Activated T-helper 2 cell treated with anti-CD3 and anti-CD28 coated beads, Interferon-gamma antibody, Interleukin-2, Interleukin-4, amounts not matched to agents 10 μg/mL and 5 μg/mL and 100 μg/mL, durations not matched to agents 14 hours and 24 hours and 36 hours (primary cell): ENCODE measurements around the gene ABCA1. TPM values are rescaled to one million over a fixed set of nuclear protein-coding genes. Genes with fewer than 3 reads are reported as not detected.

Experiments
- DNase-seq: peaks from one replicate; pipeline ENCODE4 v3.0.0; 2021; ENCODE audit warnings: low spot score
- H3K27ac Mint-ChIP-seq: one replicate; pipeline ENCODE4 v1.8.0; 2021; ENCODE audit warnings: mixed read lengths
- H3K27me3 Mint-ChIP-seq: one replicate; pipeline ENCODE4 v1.8.0; 2021; ENCODE audit warnings: low read depth, mixed read lengths
- H3K36me3 Mint-ChIP-seq: one replicate; pipeline ENCODE4 v1.8.0; 2021; ENCODE audit warnings: low read depth, mixed read lengths
- H3K4me1 Mint-ChIP-seq: one replicate; pipeline ENCODE4 v1.8.0; 2021; ENCODE audit warnings: low read depth, mixed read lengths
- H3K4me3 Mint-ChIP-seq: one replicate; pipeline ENCODE4 v1.8.0; 2021; ENCODE audit warnings: low read depth, mild to moderate bottlenecking, moderate library complexity, mixed read lengths
- H3K9me3 Mint-ChIP-seq: one replicate; pipeline ENCODE4 v1.8.0; 2021; ENCODE audit warnings: mixed read lengths
- intact Hi-C: fragments of 100-400 bp; cut with micrococcal nuclease; formaldehyde crosslinking; loops from one replicate; pipeline ENCODE4 v1.15.1; 2023
- total RNA-seq: library from RNA; stranded (reverse); gene quantifications from 2 replicates; pipeline ENCODE4 v1.2.3, GENCODE V29; 2022

ABCA1 gene
- total RNA-seq, 1 donor from 2014 or later: 0.14 TPM

GRCh38 chr9:104838958-104839357 is 89.0 kb downstream of the ABCA1 start:
- intact Hi-C loops: no loop called here
- H3K4me3 Mint-ChIP-seq: no peak overlapping the region
- H3K9me3 Mint-ChIP-seq: no peaks in the 10 kb centered on the region
- peaks cover 7% of the 10 kb centered on the region for H3K4me1 Mint-ChIP-seq
- H3K36me3 Mint-ChIP-seq: no peaks in the 10 kb centered on the region
- DNase-seq: no peak
- no peak overlapping the region for H3K27ac Mint-ChIP-seq
- H3K27me3 Mint-ChIP-seq: peaks cover 2% of the 10 kb centered on the region

GRCh38 chr9:104836767-104837166 is 91.2 kb downstream of the ABCA1 start:
- H3K27ac Mint-ChIP-seq: no peak overlapping the region
- no peak for DNase-seq
- H3K4me3 Mint-ChIP-seq: no peak overlapping the region
- intact Hi-C loops: no loop called here
- H3K9me3 Mint-ChIP-seq: no peaks in the 10 kb centered on the region
- peaks cover 2% of the 10 kb centered on the region for H3K27me3 Mint-ChIP-seq
- peaks cover 9% of the 10 kb centered on the region for H3K4me1 Mint-ChIP-seq
- no peaks in the 10 kb centered on the region for H3K36me3 Mint-ChIP-seq

- Mint-ChIP-seq H3K27me3 (peaks cover 2% of the 10 kb centered on the region), H3K9me3 (no peaks in the 10 kb centered on the region), H3K27ac (no peak overlapping the region), H3K36me3 (no peaks in the 10 kb centered on the region), H3K4me1 (peaks cover 9% of the 10 kb centered on the region), H3K4me3 (no peak overlapping the region)
- no peak for DNase-seq
- intact Hi-C loops: no loop called here
Observed at GRCh38 chr9:104836235-104836634, 91.7 kb downstream of the ABCA1 start.

GRCh38 chr9:104835161-104835560 is 92.8 kb downstream of the ABCA1 start:
- Mint-ChIP-seq H3K4me3 (no peak overlapping the region), H3K9me3 (no peaks in the 10 kb centered on the region), H3K27me3 (peaks cover 2% of the 10 kb centered on the region), H3K27ac (no peak overlapping the region), H3K4me1 (peaks cover 9% of the 10 kb centered on the region), H3K36me3 (no peaks in the 10 kb centered on the region)
- no peak for DNase-seq
- intact Hi-C loops: no loop called here

- H3K27me3 Mint-ChIP-seq: no peaks in the 10 kb centered on the region
- H3K36me3 Mint-ChIP-seq: no peaks in the 10 kb centered on the region
- no peak overlapping the region for H3K4me3 Mint-ChIP-seq
- peaks cover 14% of the 10 kb centered on the region for H3K4me1 Mint-ChIP-seq
- no peaks in the 10 kb centered on the region for H3K9me3 Mint-ChIP-seq
- no peak for DNase-seq
- intact Hi-C loops: no loop called here
- no peak overlapping the region for H3K27ac Mint-ChIP-seq
Observed at GRCh38 chr9:104833696-104834095, 94.3 kb downstream of the ABCA1 start.

- DNase-seq: no peak
- no peaks in the 10 kb centered on the region for H3K27me3 Mint-ChIP-seq
- no peak overlapping the region for H3K27ac Mint-ChIP-seq
- H3K4me3 Mint-ChIP-seq: no peak overlapping the region
- peaks cover 14% of the 10 kb centered on the region for H3K4me1 Mint-ChIP-seq
- H3K9me3 Mint-ChIP-seq: no peaks in the 10 kb centered on the region
- no peaks in the 10 kb centered on the region for H3K36me3 Mint-ChIP-seq
- intact Hi-C loops: no loop called here
Observed at GRCh38 chr9:104831681-104832080, 96.3 kb downstream of the ABCA1 start.

GRCh38 chr9:104826911-104827310 is 101.0 kb downstream of the ABCA1 start:
- no peaks in the 10 kb centered on the region for H3K36me3 Mint-ChIP-seq
- H3K4me3 Mint-ChIP-seq: no peak overlapping the region
- H3K27me3 Mint-ChIP-seq: no peaks in the 10 kb centered on the region
- peaks cover 7% of the 10 kb centered on the region for H3K4me1 Mint-ChIP-seq
- no peak for DNase-seq
- H3K27ac Mint-ChIP-seq: no peak overlapping the region
- no peaks in the 10 kb centered on the region for H3K9me3 Mint-ChIP-seq
- intact Hi-C loops: no loop called here

- no peak overlapping the region for H3K4me3 Mint-ChIP-seq
- DNase-seq: no peak
- H3K27me3 Mint-ChIP-seq: no peaks in the 10 kb centered on the region
- intact Hi-C loops: no loop called here
- no peaks in the 10 kb centered on the region for H3K36me3 Mint-ChIP-seq
- H3K27ac Mint-ChIP-seq: no peak overlapping the region
- H3K4me1 Mint-ChIP-seq: peaks cover 5% of the 10 kb centered on the region
- no peaks in the 10 kb centered on the region for H3K9me3 Mint-ChIP-seq
Observed at GRCh38 chr9:104826079-104826775, 101.7 kb downstream of the ABCA1 start.

- H3K27ac Mint-ChIP-seq: no peak overlapping the region
- intact Hi-C loops: no loop called here
- DNase-seq: no peak
- no peak overlapping the region for H3K4me3 Mint-ChIP-seq
- H3K9me3 Mint-ChIP-seq: no peaks in the 10 kb centered on the region
- no peaks in the 10 kb centered on the region for H3K4me1 Mint-ChIP-seq
- H3K27me3 Mint-ChIP-seq: no peaks in the 10 kb centered on the region
- no peaks in the 10 kb centered on the region for H3K36me3 Mint-ChIP-seq
Observed at GRCh38 chr9:104820336-104820735, 107.6 kb downstream of the ABCA1 start.

GRCh38 chr9:104819033-104819432 is 108.9 kb downstream of the ABCA1 start:
- no peaks in the 10 kb centered on the region for H3K4me1 Mint-ChIP-seq
- intact Hi-C loops: no loop called here
- H3K27ac Mint-ChIP-seq: no peak overlapping the region
- H3K36me3 Mint-ChIP-seq: no peaks in the 10 kb centered on the region
- H3K4me3 Mint-ChIP-seq: no peak overlapping the region
- no peak for DNase-seq
- H3K9me3 Mint-ChIP-seq: no peaks in the 10 kb centered on the region
- no peaks in the 10 kb centered on the region for H3K27me3 Mint-ChIP-seq

GRCh38 chr9:104817437-104817836 is 110.5 kb downstream of the ABCA1 start:
- H3K9me3 Mint-ChIP-seq: no peaks in the 10 kb centered on the region
- H3K4me3 Mint-ChIP-seq: no peak overlapping the region
- H3K4me1 Mint-ChIP-seq: no peaks in the 10 kb centered on the region
- H3K27ac Mint-ChIP-seq: no peak overlapping the region
- no peaks in the 10 kb centered on the region for H3K36me3 Mint-ChIP-seq
- H3K27me3 Mint-ChIP-seq: no peaks in the 10 kb centered on the region
- DNase-seq: no peak
- intact Hi-C loops: no loop called here

- intact Hi-C loops: no loop called here
- Mint-ChIP-seq H3K4me1 (no peaks in the 10 kb centered on the region), H3K27ac (no peak overlapping the region), H3K27me3 (no peaks in the 10 kb centered on the region), H3K9me3 (no peaks in the 10 kb centered on the region), H3K36me3 (no peaks in the 10 kb centered on the region), H3K4me3 (no peak overlapping the region)
- no peak for DNase-seq
Observed at GRCh38 chr9:104815851-104816565, 111.9 kb downstream of the ABCA1 start.

- Mint-ChIP-seq H3K4me3 (no peak overlapping the region), H3K9me3 (no peaks in the 10 kb centered on the region), H3K4me1 (no peaks in the 10 kb centered on the region), H3K27ac (no peak overlapping the region), H3K27me3 (no peaks in the 10 kb centered on the region), H3K36me3 (no peaks in the 10 kb centered on the region)
- intact Hi-C loops: no loop called here
- no peak for DNase-seq
Observed at GRCh38 chr9:104810421-104811339, 117.3 kb downstream of the ABCA1 start.
